EH (cell line): ENCODE results near the gene SNTN.
"Not testable (repeated sequence)": the region's sequence is repeated elsewhere in the genome, so short reads cannot be mapped to it uniquely, and the experiment has no call there.

ENCODE experiments used
- DNase-seq: peaks from one replicate; pipeline ENCODE4 v3.0.0-alpha.2; 2015; ENCODE audit warnings: low read depth

Gene SNTN

GRCh38 chr3:63652066-63652725 is at the start of gene SNTN:
Gene SNTN, plus strand, starts transcription at chr3:63652675. Its CDS starts 13 bp downstream, at chr3:63652688.
- DNase-seq = no peak

- DNase-seq = no peak
These were observed 44.8 kb upstream of the SNTN start for GRCh38 chr3:63607716-63608115.

- DNase-seq = no peak
These were observed 43.1 kb upstream of the SNTN start for GRCh38 chr3:63609408-63609807.

- no peak for DNase-seq
These were observed 42.6 kb upstream of the SNTN start for GRCh38 chr3:63609834-63610233.

- peak; percentile 22 for DNase-seq
These were observed 41.1 kb upstream of the SNTN start for GRCh38 chr3:63611382-63611781.

- DNase-seq = peak; percentile 66
These were observed 38.9 kb upstream of the SNTN start for GRCh38 chr3:63613561-63613960.

GRCh38 chr3:63617391-63617790 is 35.1 kb upstream of the SNTN start:
- no peak for DNase-seq

GRCh38 chr3:63624941-63625560 is 27.4 kb upstream of the SNTN start:
- peak; percentile 93 for DNase-seq

- DNase-seq = no peak
These were observed 20.8 kb upstream of the SNTN start for GRCh38 chr3:63631670-63632069.

- no peak for DNase-seq
These were observed 17.3 kb upstream of the SNTN start for GRCh38 chr3:63635186-63635585.

GRCh38 chr3:63639806-63640205 is 12.7 kb upstream of the SNTN start:
- no peak for DNase-seq

- DNase-seq = no peak
These were observed 10.0 kb upstream of the SNTN start for GRCh38 chr3:63642488-63642887.

GRCh38 chr3:63644212-63644797 is 8.2 kb upstream of the SNTN start:
- no peak for DNase-seq

- not testable (repeated sequence) for DNase-seq
These were observed 7.3 kb upstream of the SNTN start for GRCh38 chr3:63644928-63645781.

- DNase-seq = peak; percentile 53
These were observed 1.7 kb downstream of the SNTN start for GRCh38 chr3:63654211-63654610.

GRCh38 chr3:63654931-63655330 is 2.5 kb downstream of the SNTN start:
- DNase-seq = peak; percentile 39

GRCh38 chr3:63655519-63655918 is 3.0 kb downstream of the SNTN start:
- peak; percentile 95 for DNase-seq

- peak; percentile 76 for DNase-seq
These were observed 4.3 kb downstream of the SNTN start for GRCh38 chr3:63656786-63657185.

- peak; percentile 7 for DNase-seq
These were observed 8.8 kb downstream of the SNTN start for GRCh38 chr3:63661242-63661641.

- DNase-seq = no peak
These were observed 9.5 kb downstream of the SNTN start for GRCh38 chr3:63662011-63662410.

- DNase-seq = peak; percentile 50
These were observed 10.0 kb downstream of the SNTN start for GRCh38 chr3:63662500-63662899.

- no peak for DNase-seq
These were observed 18.1 kb downstream of the SNTN start for GRCh38 chr3:63670544-63670943.

- no peak for DNase-seq
These were observed 20.6 kb downstream of the SNTN start for GRCh38 chr3:63673111-63673510.
